Measurements from ENCODE around the gene FBN2.

- TF ChIP-seq, protein P1, sequence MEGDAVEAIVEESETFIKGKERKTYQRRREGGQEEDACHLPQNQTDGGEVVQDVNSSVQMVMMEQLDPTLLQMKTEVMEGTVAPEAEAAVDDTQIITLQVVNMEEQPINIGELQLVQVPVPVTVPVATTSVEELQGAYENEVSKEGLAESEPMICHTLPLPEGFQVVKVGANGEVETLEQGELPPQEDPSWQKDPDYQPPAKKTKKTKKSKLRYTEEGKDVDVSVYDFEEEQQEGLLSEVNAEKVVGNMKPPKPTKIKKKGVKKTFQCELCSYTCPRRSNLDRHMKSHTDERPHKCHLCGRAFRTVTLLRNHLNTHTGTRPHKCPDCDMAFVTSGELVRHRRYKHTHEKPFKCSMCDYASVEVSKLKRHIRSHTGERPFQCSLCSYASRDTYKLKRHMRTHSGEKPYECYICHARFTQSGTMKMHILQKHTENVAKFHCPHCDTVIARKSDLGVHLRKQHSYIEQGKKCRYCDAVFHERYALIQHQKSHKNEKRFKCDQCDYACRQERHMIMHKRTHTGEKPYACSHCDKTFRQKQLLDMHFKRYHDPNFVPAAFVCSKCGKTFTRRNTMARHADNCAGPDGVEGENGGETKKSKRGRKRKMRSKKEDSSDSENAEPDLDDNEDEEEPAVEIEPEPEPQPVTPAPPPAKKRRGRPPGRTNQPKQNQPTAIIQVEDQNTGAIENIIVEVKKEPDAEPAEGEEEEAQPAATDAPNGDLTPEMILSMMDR (conservative IDR thresholded peaks at IDR 0.05 in 1 of 2, IDR thresholded peaks at IDR 0.05 in 1 of 2; ENCODE audit: low read depth in 1 of 2, low read length in 2 of 2) = no peak
- TF ChIP-seq EZH2 (IDR thresholded peaks at IDR 0.05; ENCODE audit: low read length, missing control alignments) = no peak
Observed at GRCh38 chr5:128357226-128357625, 180.8 kb downstream of the FBN2 start.

All from fibroblast of lung (primary cell).